Suprapubic skin (tissue), 4 donors: ENCODE results near the gene BLZF1. TPM values are rescaled to one million over a fixed set of nuclear protein-coding genes. Genes with fewer than 3 reads are reported as not detected.

ENCODE experiments used
- DNase-seq, 2 donors: peaks; one replicate each; pipeline ENCODE4 v3.0.0-alpha.2; 2019; ENCODE audit warnings: low spot score in 2 of 2
- H3K27ac ChIP-seq: fragments of 200-600 bp; sonication (generic); one replicate; pipeline ENCODE4 v1.5.1; 2019
- H3K27me3 ChIP-seq: fragments of 200-600 bp; sonication (generic); one replicate; pipeline ENCODE4 v1.5.1; 2019
- H3K36me3 ChIP-seq: fragments of 200-600 bp; sonication (generic); one replicate; pipeline ENCODE4 v1.5.1; 2019
- H3K4me1 ChIP-seq: fragments of 200-600 bp; sonication (generic); one replicate; pipeline ENCODE4 v1.5.1; 2019
- H3K4me3 ChIP-seq: fragments of 200-600 bp; sonication (generic); one replicate; pipeline ENCODE4 v1.5.1; 2019; ENCODE audit warnings: mild to moderate bottlenecking
- H3K9me3 ChIP-seq: fragments of 200-600 bp; sonication (generic); one replicate; pipeline ENCODE4 v1.5.1; 2019
- CTCF ChIP-seq, 2 donors: fragments of 200-600 bp in 1 of 2; fragments of 450-650 bp in 1 of 2; sonication (generic) in 1 of 2; IDR thresholded peaks; one replicate each; pipeline ENCODE4 v1.5.1; 2016 to 2019; ENCODE audit warnings: antibody characterized with exemption in 2 of 2, mild to moderate bottlenecking in 1 of 2, moderate library complexity in 1 of 2
- EP300 ChIP-seq: sonication (generic); formaldehyde crosslinking; IDR thresholded peaks from one replicate; pipeline ENCODE4 v1.6.1; 2017; ENCODE audit warnings: antibody characterized with exemption
- POLR2A ChIP-seq, 2 donors: fragments of 450-650 bp; IDR thresholded peaks; one replicate each; pipeline ENCODE4 v1.6.1; 2017; ENCODE audit warnings: antibody characterized with exemption in 2 of 2, mild to moderate bottlenecking in 2 of 2, moderate library complexity in 2 of 2
- POLR2AphosphoS5 ChIP-seq, 3 donors: sonication (generic); formaldehyde crosslinking; IDR thresholded peaks; one replicate each; pipeline ENCODE4 v1.6.1; 2017; ENCODE audit warnings: antibody characterized with exemption in 3 of 3
- WGBS: methylation state at CpG from one replicate; pipeline ENCODE4 v1.1.5; 2018; 5-methylcytosine and 5-hydroxymethylcytosine counted together
- total RNA-seq, 4 donors: library from RNA; depleted of rRNA; stranded (reverse); fragments of >200 nt; gene quantifications; one replicate each; pipeline ENCODE4 v1.1.0, GENCODE V29; 2016

The BLZF1 gene
- total RNA-seq, 4 donors from 2014 or later, result 16.3 to 26.5 (median 25.9) TPM

- DNase-seq, result no peak
- peaks cover 1% of the 10 kb centered on the region for H3K9me3 ChIP-seq
Observed at GRCh38 chr1:169427081-169427641, 59.2 kb downstream of the BLZF1 start, which contains the start of gene CCDC181. Gene CCDC181 (minus strand): TSS chr1:169427474. CDS start chr1:169424927, 2,547 bp downstream.

More at GRCh38 chr1:169427081-169427641, 59.2 kb downstream of the BLZF1 start, which contains the start of gene CCDC181:
- H3K4me3 ChIP-seq, result peak within 1 kb of the TSS; percentile 42
- peaks cover 44% of the 10 kb centered on the region for H3K27me3 ChIP-seq
- 2% methylated on average over 29 of the region's 29 CpGs for WGBS
- H3K36me3 ChIP-seq, result no peaks in the 10 kb centered on the region
- H3K4me1 ChIP-seq, result peaks cover 6% of the 10 kb centered on the region
- no peak within 1 kb of the TSS for H3K27ac ChIP-seq
- TF ChIP-seq POLR2A (IDR thresholded peaks at IDR 0.05), result no peak
- TF ChIP-seq CTCF (IDR thresholded peaks at IDR 0.05), result no peak
- TF ChIP-seq POLR2AphosphoS5 (IDR thresholded peaks at IDR 0.05), result no peak
- TF ChIP-seq EP300, result no peak

Other genes starting within 250 kb of the BLZF1 start
- gene NME7, start 398 bp upstream of the BLZF1 start, total RNA-seq, result 10 to 100 TPM in 3 of 4 donors, 1 to 10 TPM in 1; 9.5 to 13.9 (median 11.7) TPM
- not detected for gene CCDC181, start 59.3 kb downstream of the BLZF1 start, total RNA-seq
- gene SLC19A2, start 117.7 kb downstream of the BLZF1 start, total RNA-seq, result 10 to 100 TPM; 21.9 to 38.7 (median 30.5) TPM
- gene F5, start 218.3 kb downstream of the BLZF1 start, total RNA-seq, result 1 to 10 TPM; 3.4 to 8.9 (median 5.4) TPM